Measurements from ENCODE around the gene FADS2.

FADS2 gene

DNA sequence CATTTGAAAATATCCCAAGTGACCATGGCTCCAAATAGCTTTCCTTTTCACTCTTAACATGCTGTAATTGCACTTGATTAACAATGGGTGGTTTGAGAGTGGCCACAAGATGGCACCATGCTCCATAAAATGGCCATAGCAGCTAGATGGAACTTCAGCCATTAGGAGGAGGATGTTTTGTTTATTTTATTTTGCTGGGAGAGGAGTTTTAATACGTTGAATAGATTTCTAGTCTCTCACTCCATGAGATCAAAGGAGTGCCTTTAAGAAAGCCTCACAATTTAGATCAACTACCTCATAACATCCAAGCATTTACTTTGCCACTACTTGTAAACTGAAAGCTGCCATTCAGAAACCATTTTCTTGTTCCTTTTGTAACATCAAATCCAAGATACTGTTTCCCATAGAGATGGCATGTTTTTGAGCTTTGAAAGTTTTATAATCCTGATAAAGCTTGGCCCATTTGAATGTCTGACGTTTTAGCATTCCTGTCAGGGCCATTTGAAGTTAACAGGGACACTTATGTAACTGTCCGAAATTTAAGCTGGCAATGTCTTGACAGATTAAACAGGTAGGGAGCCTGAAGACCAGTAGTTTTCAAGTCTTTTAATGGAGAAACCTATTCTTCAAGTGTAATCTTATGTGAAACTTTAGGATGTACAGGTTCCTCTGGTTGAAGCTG is 30.7 kb upstream of the FADS2 start:
- DNase-seq = peak; percentile 65 to 90

DNA sequence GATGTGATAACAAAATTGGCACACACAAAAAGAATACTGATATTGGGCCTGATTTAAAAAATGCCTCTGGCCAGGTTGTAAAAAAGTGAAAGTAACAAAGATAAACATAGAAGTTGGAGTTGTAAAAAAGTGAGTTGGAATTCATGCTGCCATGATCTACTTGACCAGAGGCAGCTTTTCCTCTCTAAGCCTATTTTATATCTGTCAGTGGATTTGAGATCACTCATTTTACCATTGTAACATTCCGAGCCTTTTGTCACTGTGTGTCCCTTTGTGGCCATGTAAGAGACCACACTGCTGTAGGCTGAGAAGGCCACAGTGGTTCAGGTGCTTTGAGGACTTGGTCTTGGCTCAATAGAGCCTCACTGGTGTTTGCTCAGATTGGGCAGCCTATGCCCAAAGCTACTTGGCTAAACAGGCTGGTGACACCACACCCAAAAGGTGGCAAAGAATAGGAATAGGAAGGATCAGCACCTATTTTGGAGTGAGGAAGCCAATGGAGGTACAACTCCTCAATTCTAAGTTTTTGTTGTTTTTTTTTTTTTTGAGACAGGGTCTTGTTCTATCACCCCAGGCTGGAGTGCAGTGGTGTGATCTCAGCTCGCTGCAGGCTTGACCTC is 28.3 kb upstream of the FADS2 start:
- DNase-seq = no peak

DNA sequence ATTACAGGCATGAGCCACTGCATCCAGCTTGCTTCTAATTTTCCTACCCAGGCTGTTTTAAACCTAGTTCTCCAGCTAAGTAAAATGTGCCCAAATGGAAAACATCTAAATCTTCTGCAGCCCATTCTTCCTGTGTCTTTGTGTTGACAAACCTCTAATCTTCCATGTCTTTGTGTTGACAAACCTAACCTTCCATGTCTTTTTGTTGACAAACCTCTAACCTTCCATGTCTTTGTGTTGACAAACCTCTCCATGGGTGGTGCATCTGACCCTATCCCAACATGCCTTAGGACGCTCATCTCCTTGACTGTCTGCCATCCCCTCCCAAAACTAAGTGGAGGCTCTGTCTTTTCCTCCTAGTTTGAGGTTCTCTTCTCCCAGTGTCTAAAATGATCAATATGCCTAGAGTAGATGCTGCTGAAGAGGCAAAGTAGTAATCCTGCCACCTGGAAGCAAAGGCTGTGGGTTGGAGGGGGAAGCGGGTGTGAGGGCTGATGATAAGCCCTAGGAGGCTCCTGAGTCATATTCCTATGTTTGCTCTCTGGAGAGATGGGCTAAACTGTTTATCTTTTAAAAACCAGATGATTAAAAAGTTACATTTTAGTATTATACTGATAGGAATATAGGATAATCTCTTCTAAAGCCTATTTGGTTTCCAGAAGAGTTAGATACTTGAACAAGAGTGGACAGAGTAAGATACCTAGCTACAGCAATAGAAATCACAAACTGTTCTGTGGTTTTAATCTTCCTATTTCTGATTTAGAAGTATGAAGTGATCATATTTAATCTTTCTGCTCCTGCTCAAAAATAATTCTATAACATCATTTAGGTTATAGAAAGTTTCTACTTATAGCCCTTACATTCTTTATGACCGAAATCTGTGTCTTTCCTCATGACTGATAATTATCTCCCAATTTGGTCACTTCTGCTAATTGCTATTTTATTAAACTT is 27.5 kb upstream of the FADS2 start:
- DNase-seq = no peak

DNA sequence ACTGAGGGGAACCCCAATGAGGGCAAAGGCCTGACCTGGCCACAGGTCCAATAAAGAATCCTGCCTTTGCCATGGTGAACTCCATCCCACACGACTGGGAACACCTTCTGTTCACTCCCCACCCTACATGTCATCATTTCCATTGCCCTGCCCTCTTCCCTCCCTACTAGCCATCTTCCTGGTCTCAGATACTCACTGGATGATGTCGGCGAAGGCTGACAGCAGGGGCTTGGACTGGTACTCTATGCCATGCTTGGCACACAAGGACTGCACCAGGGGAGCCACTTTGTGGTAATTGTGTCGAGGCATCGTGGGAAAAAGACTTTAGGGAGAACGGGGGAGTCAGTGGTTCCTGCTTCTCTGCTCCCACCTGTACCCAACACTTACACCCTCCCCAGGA is 25.5 kb upstream of the FADS2 start:
- no peak for DNase-seq

DNA sequence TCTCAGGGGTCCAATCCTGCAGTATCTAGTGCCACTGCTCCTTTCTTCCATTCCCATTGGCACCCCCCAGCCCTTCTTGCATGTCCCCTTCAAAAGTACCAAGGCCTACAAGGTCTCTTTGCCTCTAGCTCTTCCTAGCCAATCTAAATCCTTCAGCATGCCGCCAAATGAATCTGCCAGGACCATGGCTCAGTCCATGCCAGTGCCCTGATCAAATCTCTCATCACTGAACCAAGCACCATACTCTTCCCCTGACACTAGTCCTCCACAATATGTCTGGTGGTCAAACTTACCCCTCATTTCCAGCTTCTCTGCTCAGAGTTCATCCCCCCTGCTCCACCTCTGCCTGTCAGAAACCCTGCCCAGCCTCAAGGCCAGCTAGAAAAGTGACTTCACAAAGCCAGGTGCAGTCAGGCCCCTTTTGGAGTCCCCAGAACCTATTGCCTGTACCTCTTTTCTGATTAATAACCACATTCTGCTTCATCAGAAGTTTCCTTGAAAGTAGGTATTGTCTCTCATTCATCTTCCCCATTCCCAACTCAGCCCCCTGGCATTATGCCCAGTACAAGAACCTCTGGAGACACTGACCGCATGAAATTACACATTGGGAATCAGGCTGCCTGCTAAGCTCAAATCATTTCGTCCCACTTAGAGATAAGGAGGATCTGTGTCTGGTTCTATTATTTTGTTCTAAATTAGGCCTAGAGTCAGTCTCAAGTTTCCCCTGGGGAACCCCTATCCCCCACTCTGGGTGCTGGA is 24.0 kb upstream of the FADS2 start:
- DNase-seq = no peak

DNA sequence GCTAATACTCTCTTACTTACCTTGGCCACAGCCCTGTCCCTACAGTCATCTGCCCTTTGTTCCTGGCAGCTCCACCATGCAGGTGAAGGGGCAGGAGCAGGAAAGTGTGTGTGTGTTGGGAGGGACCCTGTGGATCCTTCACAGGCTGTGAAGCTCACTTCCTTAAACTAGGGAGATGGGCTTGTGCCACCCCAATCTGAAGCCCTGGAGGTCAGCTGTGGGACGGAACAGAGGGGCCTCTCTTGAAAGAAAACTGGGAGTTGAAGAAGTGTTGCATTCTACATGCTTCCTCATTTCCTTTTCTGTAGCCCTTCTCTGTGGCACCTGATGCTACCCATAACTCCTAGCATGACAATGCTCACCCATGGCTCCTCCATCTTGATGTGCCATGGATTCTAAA is 23.0 kb upstream of the FADS2 start:
- DNase-seq = peak in 1 of 2 experiments; percentile 16

DNA sequence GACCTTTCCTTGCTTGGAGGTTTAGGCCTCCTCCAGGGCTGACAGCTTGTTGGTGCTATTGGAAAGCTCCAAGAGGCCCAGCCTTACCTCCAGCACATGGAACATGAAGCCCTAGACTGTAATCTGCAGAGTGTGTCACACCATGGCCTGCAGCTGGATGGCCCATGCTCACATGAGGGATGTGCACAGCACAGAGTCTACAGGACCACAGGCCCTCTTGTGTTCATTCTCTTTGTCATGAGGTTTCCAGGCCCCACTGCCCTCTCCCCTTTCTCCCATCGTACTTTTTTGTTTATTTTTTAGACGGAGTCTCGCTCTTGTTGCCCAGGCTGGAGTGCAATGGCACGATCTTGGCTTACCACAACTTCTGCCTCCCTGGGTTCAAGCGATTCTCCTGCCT is 21.3 kb upstream of the FADS2 start:
- DNase-seq = no peak

DNA sequence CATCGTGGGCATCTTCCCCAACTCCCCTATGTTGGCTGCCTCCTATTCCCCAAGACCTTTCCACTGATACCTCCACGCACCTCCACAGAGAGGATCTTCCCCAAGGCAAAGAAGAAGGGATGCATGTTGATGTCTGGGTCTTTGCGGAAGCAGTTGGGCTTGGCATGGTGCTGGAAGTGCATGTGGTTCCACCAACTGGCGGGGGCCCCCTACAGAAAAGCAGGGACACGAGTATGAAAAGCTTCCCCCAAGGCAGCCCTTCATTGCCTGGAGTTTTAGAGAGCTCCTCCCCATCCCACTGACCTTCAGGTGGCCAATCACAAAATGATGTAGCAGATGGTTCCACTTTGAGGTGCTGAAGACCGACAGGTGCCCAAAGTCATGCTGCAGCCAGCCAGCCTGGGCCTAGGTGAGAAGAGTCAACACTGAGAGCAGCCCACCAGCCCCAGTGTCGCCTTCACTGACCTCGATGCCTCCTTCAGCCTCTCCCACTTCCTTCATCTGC is 17.4 kb upstream of the FADS2 start:
- DNase-seq = no peak

DNA sequence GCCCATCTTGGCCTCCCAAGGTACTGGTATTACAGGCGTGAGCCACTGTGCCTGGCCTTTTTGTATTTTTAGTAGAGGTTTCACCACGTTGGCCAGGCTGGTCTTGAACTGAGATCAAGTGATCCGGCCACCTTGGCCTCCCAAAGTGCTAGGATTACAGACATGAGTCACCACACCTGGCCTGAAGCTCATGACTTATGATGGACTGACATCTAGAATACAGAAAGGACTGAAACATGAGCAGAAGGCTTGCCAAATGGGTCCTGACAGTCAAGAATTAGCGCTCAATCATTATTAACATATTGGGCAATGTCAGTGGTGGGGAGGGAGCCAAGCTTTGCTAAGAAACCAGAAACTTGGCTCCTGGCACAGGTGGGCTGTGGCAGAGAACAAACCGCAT is 16.3 kb upstream of the FADS2 start:
- DNase-seq = no peak

DNA sequence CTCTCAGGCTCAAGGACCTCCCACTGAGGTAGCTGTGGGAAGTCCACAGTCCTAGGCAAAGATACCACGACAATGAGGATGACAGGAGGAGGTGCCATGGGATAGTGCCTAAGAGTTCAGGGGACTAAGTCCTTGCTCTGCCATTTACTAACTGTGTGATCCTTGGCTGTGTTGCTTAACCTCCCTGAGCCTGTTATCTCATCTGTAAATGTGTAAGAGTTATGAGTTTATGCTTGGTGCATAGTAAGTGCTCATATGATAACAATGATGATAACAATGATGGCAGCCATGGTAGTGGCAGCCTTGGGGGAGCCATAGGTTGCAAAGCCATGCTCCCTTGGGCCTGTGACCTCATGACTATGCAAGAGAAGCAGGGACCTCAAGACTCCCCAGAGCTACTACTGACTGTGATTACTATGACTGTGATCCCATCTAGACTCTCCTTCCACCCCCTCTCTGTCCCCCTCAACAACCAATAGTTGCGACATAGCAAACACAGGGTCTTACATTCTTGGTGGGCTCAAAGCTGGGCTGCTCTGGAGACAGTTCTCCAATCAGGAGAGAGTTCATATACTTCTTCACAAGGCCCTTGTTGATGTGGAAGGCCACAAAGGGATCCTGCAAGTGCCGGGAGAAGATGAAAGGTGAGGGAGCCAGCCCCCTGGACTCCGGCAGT is 15.2 kb upstream of the FADS2 start:
- DNase-seq = no peak

DNA sequence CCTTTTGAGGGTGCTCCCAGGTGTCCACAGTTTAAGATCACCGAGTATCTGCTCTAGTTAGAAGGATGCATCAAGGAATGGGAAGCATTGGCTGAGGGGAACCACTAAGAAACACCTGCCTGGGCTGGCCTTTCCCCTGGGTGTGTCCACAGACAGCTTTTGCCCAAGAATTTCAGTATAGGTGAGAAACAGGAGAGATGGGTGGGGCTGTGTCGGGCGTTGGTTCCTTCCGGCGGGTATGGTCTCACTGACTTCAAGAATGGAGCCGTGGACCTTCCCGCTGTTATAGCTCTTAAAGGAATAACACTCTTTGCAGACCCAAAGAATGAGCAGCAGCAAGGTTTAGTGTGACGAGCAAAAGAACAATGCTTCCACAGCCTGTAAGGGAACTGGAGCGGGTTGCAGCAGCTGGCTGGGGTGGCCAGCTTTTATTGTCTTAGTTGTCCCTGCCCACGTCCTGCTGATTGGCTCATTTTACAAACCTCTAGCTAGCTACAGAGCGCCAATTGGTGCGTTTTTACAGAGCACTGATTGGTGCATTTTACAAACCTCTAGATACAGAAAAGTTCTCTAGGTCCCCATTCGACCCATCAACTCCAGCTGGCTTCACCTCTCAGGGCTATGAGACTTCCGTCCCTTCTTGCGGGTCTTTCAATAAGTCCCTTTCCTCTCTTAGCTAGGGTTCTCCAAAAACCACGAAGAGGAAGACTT is 13.7 kb upstream of the FADS2 start:
- DNase-seq = peak; percentile 45 to 50

DNA sequence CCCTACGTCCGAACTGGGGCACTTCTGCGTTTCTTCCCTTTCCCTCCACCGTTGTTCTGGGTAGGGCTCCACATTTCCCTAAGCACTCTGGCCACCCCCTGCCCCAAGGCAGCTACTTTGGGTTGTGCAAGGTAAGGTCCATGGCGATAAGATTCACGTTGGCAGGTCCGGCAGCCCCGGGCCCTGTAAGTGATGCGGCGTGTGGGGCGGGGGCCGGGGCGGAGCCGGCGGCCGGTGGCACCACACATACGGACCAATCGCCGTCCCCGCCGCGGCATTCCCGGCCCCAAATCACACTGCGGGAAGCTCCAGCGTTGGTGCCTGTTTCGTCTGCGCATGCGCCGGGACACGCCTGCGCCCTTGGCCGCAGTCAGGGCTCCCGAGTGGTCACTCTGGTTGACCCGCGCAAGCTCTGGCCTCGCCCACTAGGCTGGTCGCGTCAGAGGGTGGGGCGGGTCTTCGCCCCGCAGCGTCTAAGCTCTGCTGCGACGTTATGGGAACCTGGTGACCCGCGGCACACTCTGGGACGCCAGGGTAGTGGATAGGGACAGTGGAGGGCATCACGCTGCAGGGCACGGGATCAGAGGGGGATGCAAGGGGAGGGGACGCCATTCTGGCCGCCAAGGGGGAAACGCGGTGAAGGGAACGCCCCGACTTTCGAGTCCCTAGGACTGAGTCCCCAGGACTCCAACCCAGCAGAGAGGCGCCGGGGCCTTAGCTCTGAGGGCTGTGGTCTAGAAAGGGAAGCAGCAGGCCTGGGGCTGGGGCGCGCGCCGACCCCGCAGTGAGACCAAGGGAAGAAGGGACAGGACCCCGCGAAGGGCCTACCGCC is 12.9 kb upstream of the FADS2 start:
- DNase-seq = peak; percentile 62 to 66

DNA sequence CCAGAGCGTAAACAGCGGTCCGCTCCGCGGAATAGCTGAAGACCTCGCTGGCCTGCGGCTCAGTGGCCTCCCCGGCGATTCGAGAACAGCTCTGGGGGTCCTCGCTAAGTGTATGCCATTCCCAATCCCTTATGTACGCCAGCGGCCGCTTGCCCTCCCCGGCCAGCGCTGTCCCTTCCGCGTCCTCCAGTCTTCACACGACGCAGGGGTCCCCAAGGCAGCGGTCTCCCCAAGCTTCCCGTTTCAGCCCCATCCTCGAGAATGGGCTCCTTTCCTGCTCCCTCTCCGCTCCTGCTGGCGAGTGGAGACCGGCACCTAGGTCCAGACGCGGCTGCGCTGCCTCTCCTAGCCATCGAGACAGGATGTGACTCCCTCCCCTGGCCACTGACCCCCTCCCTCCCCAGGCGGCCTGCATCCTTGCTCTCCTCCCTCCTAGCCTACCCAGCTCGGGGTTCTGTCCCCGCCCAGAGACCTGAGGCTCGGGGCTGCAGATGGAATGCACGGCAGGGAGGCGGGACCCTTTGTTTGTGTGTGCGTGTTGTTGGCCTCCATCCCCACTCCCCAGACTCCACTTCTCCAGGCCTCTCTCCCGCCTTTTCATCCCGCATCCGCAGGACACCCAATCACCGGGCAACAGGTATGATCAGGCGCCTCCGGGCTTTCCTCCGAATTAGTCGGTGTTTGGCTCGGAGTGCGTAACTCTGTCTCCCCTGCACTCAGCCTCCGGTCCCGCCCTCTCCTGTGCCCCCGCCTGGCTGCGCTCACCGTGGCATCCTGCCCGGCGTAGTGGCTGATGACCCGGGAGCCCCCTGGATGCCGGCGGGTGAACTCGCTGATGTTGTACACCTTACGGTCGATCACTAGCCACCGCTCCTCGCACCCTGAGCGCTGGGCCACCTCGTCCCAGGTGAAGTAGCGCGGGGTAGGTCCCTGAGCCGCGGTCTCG is 12.0 kb upstream of the FADS2 start:
- DNase-seq = peak; percentile 27 to 49

DNA sequence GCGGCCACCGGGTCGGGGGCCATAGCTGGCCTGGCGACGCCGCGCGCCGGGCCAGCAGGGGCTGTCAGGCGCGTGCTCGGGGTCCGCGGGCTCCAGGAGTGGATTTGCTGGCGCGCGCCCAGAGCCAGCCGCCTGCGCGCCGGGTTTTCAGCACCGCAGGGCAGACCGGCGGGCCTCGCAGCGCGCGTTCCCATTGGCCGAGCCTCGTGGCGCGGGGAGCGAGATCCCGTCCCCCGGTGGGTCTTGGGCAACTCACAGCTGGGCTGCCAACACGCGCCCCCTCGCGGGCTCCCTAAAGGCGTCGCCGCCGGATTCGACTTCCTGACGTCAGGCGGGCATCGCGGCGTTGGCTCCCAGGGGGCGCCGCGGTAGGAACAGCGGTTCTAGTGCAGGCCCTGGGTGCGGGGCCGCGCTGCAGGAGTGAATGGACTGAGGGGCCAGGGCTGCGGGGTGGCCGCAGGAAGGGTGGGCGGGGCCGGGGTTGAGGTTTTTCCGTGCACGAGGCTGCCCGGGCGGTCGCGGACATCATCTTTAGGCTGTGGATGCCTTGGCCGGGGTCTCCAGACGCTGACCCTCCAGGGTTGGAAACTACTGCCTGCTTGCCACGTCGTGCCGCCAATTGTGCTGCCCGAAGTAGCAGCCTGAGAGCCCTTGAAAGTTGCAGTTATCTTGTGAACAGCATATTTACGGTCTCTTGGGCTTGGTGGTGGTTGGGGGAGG is 11.2 kb upstream of the FADS2 start, which contains the start of gene FADS1:
Gene FADS1, minus strand, starts transcription at position 268 of the 720 bp plus-strand sequence. Its CDS starts 74 bp downstream, at position 194.
- peak; percentile 91 to 92 for DNase-seq

DNA sequence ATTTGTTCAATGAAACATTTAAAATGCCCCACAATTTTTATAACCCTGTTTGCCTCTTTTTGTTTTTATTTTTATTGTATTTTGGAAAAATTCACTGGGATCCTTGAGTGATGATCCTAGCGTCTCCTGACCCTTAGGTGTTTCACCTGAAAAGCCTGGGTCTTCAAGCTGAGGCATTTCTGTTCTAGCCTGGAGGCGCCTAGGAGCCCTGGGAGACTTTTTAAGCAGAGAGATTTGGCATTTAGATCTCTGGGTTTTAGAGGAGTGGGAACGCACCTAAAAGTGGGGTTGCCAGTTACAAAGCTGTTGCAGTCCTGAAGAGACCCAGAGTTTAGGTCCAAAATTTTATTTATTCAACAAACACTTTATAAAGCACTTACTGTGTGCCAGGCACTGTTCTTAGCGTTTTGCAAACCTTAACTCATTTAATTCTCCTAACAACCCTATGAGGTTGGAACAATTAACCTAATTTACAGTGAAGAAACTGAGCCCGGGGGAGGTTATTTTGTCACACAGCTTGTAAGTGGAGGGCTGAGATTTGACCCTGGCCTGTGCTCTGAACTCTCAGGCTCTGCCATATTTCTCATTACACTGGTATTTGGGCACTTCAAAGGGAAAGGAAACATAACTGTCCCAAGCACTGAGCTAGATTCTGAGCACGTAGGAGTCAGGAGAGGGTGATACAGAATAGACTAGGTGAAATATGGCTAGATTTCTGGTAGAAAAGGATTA is 10.5 kb upstream of the FADS2 start:
- no peak for DNase-seq

DNA sequence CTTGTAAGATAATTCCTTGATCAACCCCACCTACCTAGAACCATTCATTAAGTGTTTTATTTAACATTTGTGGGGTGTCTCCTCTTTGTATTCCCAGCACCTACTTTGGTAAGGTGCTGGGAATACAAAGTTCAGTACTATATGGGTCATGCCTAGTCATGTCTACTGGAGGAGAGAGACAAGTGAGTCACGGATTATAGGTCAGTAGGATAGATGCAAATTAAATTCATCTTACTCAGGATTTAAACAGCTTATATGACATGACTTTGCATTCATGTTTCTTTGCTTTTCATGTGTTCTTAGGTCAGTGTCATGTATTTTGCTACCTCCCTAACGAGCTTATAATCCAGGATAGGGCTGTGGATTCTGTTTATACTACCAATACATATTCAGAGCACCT is 7.9 kb upstream of the FADS2 start:
- no peak for DNase-seq

DNA sequence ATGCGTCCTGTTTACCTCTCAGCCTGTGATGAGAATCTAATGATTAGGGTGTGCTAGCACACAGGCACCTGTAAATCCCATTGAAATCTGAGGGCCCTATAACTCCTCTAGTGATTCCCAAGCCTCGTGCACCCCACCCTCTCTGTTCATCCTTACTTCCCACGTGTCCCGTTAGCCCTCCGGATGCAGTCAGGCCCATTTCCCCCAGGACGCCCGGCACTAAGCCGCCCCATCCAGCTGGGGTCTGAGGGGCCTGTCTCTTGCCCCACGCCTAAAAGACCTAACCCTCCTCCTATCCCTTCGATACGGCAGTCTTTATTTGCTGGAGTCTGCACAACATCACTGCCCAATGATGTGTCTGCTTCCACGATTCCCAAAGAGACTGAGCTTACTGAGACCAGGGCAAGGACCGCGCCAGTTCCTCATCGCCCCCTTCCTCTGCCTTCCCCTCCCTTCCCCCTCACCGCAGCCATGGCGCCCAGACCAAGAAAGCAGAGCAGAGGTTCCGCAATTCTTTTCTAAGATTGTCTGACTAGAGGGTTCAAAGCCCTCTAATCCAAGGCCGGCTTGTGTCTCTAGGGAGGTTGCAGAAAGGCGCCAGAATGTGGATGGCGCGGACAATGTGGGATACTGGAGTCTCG is 1.1 kb upstream of the FADS2 start:
- peak; percentile 58 to 67 for DNase-seq

DNA sequence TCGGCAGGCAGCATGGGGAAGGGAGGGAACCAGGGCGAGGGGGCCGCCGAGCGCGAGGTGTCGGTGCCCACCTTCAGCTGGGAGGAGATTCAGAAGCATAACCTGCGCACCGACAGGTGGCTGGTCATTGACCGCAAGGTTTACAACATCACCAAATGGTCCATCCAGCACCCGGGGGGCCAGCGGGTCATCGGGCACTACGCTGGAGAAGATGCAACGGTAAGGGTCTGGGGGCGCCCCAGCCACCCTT is 204 bp downstream of the FADS2 start:
- DNase-seq = no peak
